HPDE6-E6E7 (cell line): Measurements from ENCODE around the gene SLC43A3.
"Not testable (repeated sequence)": the region's sequence is repeated elsewhere in the genome, so short reads cannot be mapped to it uniquely, and the experiment has no call there.

ENCODE experiments used
- DNase-seq: peaks from one replicate; pipeline ENCODE4 v3.0.0; 2011; ENCODE audit warnings: missing footprints; ENCODE audit errors: extremely low spot score

SLC43A3 gene

DNA sequence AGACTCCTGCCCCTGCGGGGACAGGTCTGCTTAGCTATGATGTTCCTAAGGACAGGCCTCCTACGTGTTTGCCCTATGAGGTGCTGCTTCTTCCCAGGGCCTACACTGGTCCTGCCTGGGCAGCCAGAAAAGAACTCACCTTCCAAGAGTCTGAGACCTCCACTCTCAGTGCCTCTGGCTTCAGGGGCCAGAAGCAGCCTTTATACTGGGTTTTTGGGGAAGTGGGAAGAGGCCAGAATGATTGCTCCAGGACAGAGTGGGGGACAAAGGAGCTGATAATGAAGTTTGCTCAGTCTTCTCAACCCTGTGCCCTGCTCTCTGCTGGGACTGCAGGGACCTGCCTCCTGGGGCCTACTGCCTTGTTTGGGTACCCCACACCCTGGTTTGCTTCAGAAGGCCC is 45.9 kb downstream of the SLC43A3 start, which contains the start of gene PRG3:
TSS of gene PRG3 (minus strand) at position 176 of the 400 bp plus-strand sequence. CDS start 442 bp downstream, outside the sequence.
- DNase-seq, result no peak

DNA sequence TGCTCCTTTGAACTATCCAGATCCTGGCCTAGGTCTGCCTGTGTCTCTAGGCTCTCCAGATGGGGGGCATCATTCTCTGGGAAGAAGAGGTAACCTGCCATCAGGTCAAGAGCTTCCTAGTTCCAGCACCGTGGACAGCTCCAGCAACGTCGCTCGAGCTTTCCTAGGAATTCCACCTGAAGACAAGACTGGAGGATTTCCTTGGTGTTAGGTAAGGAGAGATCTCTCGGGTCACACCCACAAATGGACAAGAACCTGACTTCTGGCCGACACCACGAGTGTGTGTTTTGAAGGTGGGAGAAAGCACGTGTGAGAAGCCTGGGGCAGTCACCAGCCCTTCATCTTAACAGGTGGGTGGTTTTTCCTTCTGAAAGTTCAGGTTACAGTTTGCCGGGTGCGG is 47.2 kb downstream of the SLC43A3 start:
- peak; percentile 21 for DNase-seq

DNA sequence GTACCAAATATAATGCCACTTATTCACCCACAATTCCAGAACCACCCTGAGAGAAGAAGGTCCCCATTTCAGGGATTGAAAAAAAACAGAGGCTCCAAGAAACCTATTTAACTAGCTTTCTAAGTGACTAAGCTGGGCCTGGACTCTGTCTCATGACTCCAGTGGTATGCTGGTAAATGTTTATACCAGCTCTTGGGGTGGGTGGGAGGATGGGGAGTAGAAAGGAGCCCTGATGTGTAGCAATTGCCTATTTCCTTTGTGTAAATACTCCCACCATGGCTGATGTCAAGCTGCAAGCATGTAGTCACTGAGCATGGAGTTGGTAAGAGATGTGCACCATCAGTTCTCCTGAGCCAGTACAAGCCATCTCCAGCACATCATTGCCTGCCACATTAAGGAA is 48.7 kb downstream of the SLC43A3 start:
- no peak for DNase-seq

DNA sequence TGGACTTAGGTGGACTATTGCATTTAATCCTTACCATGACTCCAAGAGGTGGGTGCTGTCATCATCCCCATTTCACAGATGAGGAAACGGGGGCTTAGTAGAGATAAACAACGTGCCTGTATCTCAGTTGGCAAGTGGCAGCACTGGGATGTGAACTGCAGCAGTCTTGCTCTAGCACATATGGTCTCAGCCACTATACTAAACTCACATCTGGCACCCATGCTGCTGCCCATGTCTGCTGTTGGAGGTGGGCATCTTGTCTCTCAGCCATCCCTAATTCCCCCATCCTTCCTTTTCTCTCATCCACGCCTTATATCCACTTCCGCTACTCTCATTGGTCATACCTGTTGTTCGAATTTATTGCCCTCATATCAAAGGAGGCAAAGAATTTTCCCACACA is 49.8 kb downstream of the SLC43A3 start:
- DNase-seq, result no peak

DNA sequence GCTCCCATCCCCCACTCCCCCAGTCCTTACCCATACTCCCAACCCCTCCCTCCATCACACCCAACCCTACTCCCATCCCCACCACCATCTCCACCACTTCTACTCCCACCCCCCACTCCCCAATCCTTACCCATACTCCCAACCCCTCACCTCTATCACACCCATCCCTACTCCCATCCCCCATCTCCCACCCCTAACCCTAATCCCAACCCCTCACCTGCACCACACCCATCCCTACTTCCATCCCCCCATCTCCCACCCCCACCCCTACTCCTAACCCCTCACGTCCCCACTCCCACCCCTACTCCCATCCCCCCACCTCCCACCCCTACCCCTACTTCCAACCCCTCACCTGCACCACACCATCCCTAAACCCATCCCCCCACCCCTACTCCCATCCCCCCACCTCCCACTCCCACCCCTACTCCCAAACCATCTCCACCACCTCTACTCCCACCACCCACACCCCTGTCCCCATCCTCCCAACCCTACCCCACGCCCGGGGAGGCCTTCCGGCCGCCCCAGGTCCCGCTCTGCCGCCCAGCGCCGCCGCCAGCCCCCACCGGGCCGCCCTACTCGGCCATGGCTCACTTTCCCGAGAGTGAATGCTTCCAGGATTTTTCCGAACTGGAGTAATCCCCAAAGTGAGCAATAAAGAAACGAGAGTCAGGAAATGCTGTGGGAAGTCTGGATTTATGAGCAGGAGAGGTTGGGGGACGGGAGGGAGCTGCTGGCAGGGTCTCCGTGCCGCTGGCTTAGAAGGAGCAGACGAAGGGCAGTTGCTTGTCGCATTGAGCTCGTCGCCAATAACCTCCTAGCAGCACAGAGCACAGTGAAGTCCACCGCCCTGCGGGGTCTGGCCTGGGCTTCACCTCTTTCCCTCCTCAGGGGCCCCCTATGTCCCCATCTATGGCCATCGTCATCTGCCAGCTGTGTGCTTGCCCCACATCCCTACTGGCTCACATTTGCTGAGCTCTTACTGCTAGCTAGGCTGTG is 50.5 kb downstream of the SLC43A3 start:
- DNase-seq, result no peak

DNA sequence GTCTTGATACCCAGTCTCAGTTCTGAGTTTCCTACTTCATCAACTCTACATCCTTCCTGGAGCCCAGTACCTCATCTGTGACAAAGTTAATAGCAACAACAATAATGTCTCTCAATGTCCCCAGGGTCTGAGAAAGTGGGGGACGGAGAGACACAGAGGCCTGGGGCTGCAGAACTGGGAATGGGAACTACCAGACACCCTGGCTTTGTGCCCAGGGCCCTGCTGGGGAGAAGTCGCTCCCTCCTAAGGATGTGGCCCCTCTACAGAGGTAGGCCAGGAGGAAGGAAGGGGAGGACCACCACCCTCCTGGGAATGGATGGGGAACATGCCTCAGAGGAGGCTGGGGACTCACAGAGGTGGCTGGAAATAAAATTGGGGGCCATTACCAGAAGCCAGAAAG is 51.4 kb downstream of the SLC43A3 start:
- DNase-seq, result no peak

DNA sequence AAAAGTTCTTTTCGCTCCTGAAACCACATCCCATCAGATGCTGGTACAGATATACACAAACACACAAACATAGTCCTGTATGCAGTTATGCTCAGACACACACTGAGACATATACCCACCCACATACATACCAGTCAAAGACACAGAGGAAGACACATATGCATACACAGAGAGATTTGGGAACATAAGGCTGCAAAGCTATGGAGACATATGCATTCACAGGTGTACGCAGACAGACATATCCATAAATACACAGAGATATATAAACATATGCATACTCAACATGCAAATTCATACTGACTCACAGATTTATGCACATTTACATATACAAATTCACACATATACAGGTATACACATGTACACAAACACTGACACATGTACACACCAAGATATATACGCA is 52.0 kb downstream of the SLC43A3 start:
- no peak for DNase-seq

DNA sequence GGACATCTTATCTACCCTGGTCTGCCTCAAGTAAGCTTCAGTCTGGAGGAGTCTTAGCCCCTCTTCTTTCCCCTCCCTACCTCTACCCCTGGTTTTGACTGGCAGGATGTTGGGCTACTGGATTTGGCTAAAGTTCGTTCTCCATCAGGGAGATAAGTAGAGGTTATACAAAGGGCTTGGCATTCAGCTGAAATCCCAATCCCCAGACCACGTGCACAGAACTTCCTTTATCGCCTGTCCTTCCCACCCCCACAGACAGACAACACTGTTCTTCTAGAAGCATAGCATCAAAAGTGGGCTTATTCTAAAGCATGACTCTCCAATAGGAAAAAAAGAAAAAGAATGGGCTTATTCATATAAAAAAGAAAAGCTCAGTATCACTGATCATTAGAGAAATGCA is 53.8 kb downstream of the SLC43A3 start:
- DNase-seq, result no peak

DNA sequence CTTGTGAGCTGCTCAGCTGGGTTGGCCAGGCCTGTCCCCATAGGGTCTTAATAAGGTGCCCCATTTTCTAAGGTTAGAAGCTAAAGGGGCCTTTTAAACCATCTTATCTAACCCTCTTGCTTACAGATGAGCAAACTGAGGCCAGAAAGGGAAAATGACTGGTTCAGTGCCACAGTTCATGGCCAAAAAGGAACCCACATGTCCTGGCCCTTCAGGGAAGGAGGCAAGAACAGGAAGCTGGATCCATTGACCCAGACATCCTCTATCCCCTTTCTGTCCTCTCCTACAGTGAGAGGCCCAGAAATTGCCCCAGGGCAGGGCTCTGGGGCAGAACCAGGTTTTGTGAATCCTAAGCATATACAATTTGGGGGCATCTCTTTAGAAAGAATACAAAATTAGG is 56.0 kb downstream of the SLC43A3 start:
- DNase-seq, result no peak

DNA sequence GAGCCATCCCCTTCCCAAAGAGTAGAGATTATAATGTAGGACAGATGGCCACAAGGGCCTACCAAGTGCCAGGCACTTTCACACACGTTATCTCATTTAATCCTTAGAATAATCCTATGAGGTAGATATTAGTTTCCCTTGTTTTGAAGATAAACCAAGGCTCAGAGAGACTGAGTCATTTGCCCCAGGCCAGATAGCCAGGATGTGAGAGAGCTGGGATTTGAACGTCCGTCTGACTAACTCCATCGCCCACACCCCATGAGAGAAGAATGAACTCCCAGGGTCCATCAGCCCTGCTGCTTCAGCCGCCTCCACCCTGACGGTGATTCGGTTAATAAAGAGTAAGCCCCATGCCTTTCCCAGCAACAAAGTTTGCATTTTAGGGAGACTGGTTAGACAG is 56.7 kb downstream of the SLC43A3 start:
- peak; percentile 60 for DNase-seq

DNA sequence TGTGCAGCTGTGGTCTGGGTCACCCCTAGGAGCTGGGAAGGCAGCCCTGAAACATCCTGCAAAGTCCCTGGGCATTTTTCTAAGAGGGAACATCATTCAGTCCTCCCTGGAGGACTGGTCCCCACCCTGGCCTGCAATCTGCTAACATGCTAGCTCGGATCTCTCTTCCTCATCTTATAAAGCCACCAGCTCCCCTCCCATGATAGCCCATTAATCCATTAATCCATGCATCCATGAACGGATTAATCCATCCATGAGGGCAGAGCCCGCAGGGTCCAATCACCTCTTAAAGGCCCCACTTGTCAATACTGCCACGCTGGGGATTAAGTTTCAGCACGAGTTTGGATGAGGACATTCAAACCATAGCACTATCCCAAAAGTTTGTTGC is 58.1 kb downstream of the SLC43A3 start:
- no peak for DNase-seq

DNA sequence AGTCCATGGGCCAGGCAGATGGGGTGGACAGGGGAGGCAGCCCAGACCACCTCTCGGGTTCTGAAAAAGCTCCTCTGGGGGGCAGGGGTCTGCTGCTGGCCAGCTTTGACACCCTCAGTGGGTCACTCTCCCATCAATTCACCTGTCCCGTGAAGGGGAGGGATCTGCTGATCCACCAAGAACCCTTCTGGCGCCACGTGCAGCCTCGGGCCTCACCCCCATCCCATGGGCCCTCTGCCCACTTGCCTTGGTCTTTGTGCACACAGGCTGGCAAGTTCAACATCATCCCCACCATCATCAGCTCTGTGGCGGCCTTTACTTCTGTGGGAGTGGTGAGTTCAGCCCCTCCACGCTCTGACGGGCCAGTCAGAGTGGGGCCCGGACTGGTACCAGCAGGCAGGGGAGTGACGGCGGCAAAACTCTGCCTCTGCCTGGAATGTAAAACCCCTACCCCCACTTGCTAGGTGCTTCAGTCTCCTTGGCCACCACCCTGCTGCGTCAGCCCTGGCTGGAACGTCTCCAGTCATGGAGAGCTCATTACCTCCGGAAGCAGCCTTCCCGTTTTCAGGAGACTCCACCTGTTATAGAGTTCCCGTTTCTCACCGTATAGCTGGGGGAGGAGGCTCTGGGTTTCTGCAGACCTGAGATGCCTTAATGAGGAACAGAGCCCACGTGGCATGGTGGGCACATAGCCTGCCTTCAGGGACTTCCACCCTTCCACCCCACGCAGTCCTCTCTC is 58.6 kb downstream of the SLC43A3 start:
- DNase-seq, result peak; percentile 25

DNA sequence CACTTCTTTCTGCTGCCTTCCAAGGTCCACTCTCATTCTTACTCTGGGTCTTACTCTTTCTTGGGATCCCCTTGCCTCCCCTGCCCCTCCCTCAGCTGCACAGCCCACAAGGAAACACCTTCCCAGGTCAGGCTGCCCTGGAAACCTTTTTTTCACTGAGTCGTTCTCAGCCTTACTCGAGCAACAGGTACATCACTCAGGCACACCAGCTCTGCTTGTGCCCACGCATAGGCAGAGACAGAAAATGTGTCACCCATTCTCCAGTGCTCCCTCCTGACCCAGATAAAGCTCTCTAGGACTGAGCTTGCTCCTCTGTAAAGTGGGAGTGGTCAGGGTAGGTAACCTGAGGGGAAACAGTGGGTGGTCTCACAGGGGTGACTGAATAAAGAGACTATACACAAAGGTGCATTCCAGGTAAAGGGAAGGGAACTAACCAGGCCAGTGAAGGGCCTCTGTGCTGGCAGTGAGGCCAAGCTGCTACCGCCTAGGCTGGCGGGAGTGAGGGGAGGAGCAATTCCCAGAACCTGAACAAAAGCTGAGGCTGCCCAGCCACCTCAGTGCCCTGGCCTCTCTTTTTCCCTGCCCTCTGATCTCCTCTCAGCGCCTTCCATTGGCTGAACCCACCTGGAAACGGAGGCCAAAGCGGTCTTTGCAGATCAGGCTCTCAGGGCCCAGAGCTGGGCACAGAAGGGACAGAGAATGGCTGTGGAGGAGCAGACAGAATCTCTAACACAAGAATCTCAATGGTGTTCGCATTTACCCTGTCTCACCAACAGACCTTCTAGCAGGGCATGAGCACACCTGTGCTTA is 61.9 kb downstream of the SLC43A3 start:
- DNase-seq, result no peak

DNA sequence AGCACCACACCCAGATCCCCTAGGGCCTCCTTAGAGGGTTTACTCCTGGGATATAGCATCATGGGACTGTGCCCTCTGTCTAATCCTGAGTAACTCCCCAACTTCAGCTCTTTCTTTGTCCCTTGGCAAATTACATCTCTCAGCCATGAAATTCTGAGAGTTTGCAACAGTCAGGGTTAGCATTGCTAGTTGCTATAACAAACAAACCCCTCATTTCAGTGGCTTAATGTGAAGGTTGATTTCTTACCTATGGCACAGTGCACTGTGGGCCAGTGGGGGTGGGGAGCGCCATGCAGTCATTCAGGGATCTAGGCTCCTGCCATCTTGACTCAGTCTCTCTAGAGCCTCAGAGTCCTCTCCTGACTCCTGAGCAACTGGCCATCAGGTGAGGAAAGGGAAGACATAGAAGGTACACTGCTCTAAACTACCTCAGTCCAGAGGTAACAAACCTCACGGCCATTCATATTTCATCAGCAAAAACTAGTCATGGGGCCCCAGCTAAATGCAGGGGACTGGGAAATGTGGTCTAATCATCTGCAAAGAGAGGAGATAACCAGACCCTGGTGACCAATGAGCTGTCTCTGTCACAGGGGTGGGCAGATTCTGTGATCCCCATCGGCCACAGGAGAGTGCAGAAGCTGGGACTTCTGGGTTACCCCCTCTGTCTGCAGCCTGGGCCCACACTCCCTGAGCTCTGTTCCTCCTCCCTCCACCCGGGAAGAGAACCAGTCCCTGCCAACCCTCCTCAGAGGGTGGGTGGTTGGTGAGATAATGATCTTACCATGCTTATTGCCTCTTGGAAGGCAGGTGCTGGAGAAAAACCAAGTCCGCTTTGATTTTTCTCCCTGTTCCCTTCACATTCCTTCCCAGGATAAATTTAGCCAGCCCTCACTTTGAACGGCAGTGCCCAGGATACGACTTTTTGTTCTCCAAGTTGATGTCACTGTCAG is 63.5 kb downstream of the SLC43A3 start:
- no peak for DNase-seq

DNA sequence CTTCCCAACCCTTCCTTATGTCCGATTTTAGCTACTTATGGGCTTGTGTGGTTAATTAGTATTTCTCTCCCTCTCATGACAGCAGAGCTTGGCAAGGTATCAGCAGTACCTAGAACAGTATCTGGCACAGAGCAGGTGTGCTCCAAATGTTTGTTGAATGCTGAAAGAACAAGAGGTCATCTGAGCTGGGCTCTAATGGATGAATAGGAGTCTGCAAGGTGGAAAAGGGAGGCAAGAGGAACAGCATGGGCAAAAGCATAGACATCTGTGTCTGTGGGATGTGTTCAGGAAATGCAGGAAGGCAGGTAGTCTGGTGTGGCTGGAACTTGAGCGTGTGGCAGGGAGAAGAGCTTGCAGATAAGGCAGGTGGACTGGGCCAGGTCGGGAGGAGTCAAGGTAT is 65.0 kb downstream of the SLC43A3 start:
- no peak for DNase-seq

DNA sequence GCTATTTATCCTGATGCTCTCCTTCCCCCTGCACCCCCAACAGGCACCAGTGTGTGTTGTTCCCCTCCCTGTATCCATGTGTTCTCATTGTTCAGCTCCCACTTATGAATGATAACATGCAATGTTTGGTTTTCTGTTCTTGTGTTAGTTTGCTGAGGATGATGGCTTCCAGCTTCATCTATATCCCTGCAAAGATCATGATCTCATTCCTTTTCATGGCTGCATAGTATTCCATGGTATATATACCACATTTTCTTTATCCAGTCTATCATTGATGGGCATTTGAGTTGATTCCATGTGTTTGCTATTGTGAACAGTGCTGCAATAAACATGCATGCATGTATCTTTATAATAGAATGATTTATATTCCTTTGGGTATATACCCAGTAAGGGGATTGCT is 65.5 kb downstream of the SLC43A3 start:
- DNase-seq, result not testable (repeated sequence)

DNA sequence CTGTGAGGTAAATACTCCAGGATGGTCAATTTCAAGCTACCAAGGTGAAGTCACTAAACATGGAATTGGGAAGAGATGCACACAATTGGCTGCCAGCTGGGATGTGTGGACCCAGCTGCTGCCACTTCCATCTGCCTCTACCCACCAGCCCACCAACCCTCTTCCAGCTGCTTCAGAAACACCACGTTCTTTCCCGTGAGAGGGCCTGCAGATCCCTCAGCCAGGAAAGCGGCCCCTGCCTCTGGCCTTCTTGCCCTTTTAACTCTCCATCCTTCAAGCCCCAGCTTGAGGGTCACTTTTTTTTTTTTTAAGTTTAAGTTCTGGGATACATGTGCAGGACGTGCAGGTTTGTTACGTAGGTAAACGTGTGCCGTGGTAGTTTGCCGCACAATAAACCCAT is 65.9 kb downstream of the SLC43A3 start:
- DNase-seq, result no peak

DNA sequence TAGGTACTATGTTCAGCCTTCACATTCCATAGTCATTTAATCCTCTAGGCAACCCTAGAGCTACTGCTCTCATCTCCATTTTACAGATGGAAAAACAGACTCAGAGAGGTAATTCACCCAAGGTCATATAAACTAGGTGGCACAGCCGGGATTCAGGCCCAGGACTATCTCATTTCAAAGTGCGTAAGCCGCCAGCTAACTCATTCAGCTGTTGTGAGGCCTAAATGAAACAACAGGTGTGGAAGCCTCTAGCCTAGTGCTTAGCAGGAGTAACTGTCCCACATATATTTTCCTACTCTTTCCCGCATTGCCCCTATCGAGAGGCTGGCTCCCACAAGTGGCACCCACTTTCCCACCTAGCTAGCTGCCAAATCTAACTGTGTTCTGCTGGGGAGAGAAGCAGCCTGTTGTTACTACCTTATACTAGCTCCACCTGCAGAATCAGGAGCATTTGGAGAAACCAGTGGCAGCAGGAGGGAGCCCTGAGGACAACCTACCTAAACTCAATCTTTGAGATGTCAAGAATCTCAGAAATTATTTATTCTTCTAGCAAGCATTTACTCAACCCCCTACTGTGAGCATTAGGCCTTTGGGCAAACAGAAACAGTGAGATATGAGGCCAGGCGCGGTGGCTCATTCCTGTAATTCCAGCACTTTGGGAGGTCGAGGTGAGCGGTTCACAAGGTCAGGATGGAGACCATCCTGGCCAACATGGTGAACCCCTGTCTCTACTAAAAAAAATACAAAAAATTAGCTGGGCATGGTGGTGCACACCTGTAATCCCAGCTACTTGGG is 66.8 kb downstream of the SLC43A3 start:
- DNase-seq, result no peak

DNA sequence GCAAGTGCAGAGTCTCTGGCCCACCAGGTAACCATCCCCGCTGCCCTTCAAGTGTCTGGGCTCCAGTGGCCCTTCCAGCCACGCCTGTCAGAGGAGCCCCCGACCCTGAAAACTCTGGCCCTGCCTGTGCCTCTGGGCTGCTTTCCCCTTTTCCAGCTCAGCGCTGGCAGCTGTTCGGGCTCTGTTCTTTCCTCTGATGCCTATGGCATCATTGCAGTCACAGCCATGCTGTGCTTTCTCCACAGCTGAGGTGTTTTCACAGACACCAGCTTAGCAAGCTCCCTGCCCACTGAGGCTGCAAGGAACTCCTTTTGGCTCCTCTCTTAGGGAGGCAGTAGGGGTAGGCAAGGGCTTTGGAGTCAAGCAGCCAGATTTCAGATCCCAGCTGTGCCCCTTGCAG is 67.5 kb downstream of the SLC43A3 start:
- no peak for DNase-seq

DNA sequence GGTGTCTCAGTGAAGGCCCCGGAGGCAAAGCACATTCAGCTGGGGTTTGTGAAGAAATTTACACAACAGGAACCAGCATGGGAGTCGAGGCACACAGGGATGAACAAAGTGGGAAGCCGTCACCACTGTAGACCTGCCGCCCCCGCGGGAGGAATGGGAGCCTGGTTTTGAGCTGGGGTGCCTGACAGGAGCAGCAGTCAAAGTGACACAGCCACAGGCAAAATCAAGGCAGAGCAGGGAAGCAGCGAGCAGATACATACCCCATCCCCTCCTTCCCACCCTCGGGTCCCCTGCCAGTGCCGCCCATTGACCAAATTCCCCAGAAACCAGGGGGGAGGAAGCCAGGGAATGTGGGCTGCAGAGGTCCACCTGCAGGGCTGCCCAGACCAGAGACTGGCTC is 67.9 kb downstream of the SLC43A3 start:
- no peak for DNase-seq
